Stimulated activated CD8-positive, alpha-beta memory T cell treated with anti-CD3 and anti-CD28 coated beads, Interleukin-7, amount 100 ng/mL, for 4 hours (primary cell): ENCODE measurements around the gene IRF2.

ENCODE experiments used
- DNase-seq, 2 donors: peaks; one replicate each; pipeline ENCODE4 v3.0.0-alpha.2; 2020; ENCODE audit warnings: low read depth in 2 of 2

The IRF2 gene

DNA sequence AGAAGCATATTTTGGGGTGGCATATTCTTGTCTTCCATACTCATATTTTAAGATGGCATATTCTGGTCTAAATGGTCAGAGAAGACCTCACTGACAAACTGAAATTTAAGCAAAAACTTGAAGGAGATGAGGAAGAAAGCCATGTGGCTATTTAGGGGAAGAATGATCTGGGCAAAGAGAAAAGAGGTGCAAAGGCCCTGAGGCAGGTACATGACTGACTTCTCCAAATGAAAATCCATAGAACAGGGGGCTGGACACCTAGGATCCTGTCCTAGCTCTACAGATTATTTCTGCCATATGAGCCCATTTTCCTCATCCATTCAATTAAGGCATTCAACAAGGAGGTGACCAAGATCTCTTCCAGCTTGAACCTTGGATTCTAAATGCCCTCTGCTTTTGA lies 105.6 kb downstream of the IRF2 start:
- no peak for DNase-seq

- no peak for DNase-seq
Measured at GRCh38 chr4:184368290-184368689, 106.1 kb downstream of the IRF2 start.

GRCh38 chr4:184364100-184364921 lies 110.0 kb downstream of the IRF2 start:
- DNase-seq, result no peak

DNA sequence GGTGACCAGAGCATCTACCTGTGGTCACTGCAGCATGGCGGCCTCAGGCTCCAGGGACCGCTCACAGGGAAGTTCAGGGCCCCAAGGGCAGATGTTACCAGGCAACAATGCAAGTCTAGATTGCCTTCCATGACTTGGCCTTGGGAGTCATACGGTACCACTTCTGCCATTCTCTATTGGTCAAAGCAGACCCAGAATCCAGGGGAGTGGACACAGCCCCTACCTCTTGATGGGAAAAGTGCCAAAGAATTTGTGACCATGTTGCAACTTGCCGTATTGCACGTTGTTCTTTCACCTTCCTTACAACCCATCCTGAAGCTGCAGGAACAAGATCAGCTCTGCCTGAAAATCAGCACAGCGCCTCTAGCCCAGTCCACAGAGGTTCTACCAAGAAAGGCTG lies 111.1 kb downstream of the IRF2 start:
- DNase-seq, result no peak

- DNase-seq, result no peak
Measured at GRCh38 chr4:184362396-184362795, 112.0 kb downstream of the IRF2 start.

DNA sequence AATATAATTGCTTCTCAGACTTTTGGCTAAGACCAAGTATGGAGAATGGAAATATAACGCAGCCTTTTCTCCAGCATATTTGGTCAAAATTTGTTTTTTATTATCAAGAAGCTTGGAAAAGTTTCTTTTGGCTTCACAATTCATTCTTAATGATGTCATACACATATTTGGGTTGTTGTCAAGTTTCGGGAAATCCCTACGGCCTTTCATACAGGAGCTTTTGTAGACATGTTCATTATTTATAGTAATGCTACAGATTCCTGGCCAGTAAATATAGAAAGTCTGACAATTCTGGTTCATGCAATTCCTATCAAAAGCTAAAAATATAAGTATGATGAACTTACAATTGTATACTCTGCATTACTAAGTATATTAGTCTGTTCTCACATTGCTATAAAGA lies 112.9 kb downstream of the IRF2 start:
- no peak for DNase-seq

DNA sequence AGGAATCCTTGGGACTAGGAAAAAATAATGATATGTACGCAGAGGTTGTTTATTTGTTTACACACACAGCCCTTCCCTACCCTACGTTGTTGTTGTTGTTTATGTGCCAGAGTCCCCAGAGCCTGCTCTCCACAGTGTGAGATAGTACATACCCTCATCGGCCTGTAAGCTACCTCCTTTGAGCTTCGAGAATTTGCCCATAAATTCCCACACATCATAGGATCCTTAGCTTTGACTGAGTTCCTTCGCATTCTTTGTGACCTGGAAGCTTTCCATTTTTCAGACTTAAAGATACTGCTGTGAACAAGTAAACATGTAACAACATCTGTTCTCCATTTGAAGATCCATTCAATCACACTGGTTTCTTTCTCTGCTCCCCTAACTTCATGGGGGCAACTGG lies 114.5 kb downstream of the IRF2 start:
- no peak for DNase-seq

GRCh38 chr4:184358521-184359232 lies 115.7 kb downstream of the IRF2 start:
- DNase-seq, result no peak

DNA sequence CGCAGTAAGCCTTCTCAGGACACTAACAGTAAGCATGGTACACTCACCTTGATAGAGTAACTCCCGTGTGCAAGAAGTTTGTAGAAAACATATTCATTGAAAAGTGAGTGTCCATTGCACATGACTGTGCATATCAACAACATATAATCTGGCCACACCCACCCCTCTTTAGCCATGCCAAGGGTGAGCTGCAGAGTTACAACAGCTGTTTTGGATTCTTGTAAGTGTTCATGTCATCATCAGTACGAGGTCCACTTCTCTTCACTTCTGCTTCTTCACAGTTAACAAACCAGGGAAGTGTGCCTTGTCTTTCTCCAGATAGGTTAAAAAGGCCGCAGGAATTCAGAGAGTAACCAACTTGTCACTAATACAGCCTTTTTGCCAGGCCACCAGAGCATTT lies 116.6 kb downstream of the IRF2 start:
- DNase-seq, result no peak

- no peak for DNase-seq
Measured at GRCh38 chr4:184357165-184357564, 117.2 kb downstream of the IRF2 start.

DNA sequence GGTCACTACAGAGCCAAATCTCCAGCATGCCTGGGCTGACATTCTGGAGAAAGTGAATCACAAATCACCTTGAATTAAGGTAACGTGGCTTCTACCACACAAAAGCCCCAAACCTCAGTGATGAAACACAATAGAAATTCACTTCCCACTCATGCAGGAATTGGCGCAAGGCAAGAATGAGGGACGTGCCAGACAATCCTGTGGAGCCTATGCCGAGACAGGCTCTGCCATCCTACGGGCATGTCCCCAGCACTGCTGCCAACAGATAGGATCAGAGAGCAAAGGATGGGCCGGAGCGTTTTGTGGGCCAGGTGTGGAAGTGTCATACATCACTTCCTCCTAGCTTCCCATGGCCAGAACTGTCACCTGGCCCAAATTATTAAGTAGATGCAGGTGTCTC lies 118.0 kb downstream of the IRF2 start:
- DNase-seq, result no peak

DNA sequence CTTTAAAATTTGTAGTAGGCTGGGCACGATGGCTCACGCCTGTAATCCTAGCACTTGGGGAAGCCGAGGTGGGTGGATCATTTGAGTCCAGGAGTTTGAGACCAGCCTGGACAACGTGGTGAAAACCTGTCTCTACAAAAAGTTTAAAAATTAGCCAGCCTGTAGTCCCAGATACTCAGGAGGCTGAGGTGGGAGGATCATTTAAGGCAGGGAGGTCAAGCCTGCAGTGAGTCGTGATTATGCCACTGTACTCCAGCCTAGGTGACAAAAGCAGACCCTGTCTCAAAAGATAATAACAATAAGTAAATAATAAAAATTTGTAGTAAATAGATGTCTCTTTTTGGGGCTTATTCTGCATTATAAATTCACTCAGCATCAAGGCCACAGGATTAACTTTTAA lies 118.5 kb downstream of the IRF2 start:
- DNase-seq, result no peak

GRCh38 chr4:184355111-184355604 lies 119.2 kb downstream of the IRF2 start:
- no peak for DNase-seq

GRCh38 chr4:184352891-184353290 lies 121.5 kb downstream of the IRF2 start:
- DNase-seq, result no peak

GRCh38 chr4:184351560-184352451 lies 122.5 kb downstream of the IRF2 start:
- DNase-seq, result no peak

DNA sequence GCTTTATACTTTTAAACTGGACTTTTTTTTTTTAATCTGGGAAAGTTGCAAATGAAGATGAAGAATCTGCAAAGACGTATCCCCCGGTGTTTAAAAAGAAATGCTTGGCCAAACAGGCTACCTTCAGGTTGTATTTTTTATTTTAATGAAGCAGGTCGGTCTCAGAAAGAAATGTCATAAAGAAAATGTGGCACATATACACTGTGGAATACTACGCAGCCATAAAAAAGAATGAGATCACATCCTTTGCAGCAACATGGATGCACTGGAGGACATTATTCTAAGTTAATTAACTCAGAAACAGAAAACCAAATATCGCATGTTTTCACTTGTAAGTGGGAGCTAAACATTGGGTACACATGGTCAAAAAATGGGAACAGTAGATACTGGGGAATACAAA lies 123.4 kb downstream of the IRF2 start:
- no peak for DNase-seq

- no peak for DNase-seq
Measured at GRCh38 chr4:184350213-184350817, 124.0 kb downstream of the IRF2 start.

DNA sequence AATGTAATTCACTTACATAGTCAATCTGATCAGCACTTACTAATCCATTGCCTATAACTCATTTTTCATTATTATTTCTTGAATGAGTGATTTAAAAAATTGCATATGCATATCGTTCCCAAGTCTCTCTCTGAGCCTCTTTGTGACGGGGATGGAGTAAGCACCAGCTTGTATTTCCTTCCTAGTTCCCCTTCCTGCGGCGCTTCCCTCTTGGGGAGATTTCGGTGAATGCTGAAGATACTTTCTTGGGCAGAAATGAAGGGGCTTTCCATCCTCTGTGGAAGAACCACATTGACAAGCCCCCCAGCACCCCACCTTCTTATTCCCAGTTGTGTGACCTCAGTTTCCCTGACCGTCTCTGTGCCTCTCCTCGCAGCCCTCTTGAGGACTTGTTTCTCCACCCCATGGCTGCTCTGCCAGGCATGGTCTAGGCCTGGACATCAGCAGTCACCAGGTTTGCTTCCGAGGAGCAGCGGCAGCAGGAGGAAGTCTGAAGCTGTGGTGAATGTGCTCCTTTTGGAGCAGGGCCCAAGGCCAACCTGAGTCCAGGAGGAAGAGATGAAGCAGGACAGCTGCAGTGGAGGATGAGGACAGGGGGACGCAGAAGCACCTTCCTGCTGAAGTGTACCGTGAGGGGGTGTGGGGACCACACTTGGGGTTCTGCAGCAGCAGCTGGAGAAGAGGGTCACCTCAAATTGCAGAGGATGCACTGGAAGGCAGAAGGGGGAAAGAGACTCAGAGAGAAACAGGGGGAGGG lies 124.9 kb downstream of the IRF2 start:
- no peak for DNase-seq

GRCh38 chr4:184348311-184349233 lies 125.8 kb downstream of the IRF2 start:
- DNase-seq, result no peak
